ENCODE results near the gene ZNF324.

Gene ZNF324

DNA sequence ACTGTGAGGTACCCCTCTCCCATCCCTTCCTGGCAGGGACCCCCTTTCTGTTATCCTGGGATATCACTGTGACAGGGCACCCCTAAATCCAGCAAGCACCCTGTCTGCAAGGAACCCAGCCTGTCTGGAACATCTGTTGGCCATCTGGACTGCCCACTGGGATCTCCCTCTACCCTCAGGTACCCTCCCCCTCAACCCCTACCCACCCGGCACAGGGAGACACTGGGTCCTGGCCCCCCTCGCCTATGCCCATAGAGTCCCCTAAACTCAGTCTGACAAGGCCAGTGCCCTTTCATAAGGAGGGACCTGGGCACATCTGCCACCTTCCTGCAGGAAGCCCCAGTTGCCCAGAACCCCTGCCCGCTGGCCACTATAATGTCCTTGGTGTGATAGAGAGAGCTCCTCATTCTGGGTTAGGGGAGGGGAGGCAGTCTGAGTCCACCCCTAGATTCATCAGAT, 47.7 kb downstream of the ZNF324 start:
- TF ChIP-seq, protein P1, sequence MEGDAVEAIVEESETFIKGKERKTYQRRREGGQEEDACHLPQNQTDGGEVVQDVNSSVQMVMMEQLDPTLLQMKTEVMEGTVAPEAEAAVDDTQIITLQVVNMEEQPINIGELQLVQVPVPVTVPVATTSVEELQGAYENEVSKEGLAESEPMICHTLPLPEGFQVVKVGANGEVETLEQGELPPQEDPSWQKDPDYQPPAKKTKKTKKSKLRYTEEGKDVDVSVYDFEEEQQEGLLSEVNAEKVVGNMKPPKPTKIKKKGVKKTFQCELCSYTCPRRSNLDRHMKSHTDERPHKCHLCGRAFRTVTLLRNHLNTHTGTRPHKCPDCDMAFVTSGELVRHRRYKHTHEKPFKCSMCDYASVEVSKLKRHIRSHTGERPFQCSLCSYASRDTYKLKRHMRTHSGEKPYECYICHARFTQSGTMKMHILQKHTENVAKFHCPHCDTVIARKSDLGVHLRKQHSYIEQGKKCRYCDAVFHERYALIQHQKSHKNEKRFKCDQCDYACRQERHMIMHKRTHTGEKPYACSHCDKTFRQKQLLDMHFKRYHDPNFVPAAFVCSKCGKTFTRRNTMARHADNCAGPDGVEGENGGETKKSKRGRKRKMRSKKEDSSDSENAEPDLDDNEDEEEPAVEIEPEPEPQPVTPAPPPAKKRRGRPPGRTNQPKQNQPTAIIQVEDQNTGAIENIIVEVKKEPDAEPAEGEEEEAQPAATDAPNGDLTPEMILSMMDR (conservative IDR thresholded peaks at IDR 0.05; ENCODE audit: low read depth, low read length) = no peak
- peaks cover 25% of the 10 kb centered on the region for H3K79me2 ChIP-seq (ENCODE audit: insufficient read depth, low read depth)
- H3K36me3 ChIP-seq (ENCODE audit: insufficient read depth) = no peaks in the 10 kb centered on the region
- peak overlapping the region; percentile 58 for H3K27ac ChIP-seq
- no peaks in the 10 kb centered on the region for H3K27me3 ChIP-seq (ENCODE audit: insufficient read depth, low read depth)
- H3K4me3 ChIP-seq (IDR thresholded peaks at IDR 0.05; ENCODE audit: insufficient read depth, low read depth, low read length) = no peak overlapping the region
- H3K4me1 ChIP-seq (ENCODE audit: low read depth, poor library complexity, severe bottlenecking) = peaks cover 25% of the 10 kb centered on the region
- no peak overlapping the region for H2AFZ ChIP-seq (ENCODE audit: low read depth)
- H3K9ac ChIP-seq = peak overlapping the region; percentile 80
- H3K4me2 ChIP-seq = peak overlapping the region; percentile 94
- H4K20me1 ChIP-seq (ENCODE audit: insufficient read depth) = no peaks in the 10 kb centered on the region

DNA sequence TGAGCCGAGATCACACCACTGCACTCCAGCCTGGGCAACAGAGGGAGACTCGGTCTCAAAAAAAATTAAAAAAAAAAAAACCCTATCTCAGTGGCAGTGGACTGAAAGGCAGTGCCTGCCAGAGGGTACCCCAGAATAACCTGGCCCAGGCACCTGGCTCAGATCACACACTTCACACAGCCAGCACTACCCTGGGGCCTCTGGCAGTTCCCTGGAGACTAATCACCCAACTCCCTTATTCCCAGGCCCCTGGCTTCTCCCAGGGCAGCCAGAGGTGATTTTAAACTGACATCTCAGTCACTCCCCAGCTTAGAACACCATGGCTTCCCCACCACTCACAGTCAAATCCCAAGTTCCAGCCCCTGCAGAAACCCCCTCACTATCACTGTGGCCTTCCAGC, 48.4 kb downstream of the ZNF324 start:
- TF ChIP-seq, protein P1 (conservative IDR thresholded peaks at IDR 0.05; ENCODE audit: low read depth, low read length) = no peak
- no peak overlapping the region for H3K4me3 ChIP-seq (IDR thresholded peaks at IDR 0.05; ENCODE audit: insufficient read depth, low read depth, low read length)
- no peaks in the 10 kb centered on the region for H4K20me1 ChIP-seq (ENCODE audit: insufficient read depth)
- no peaks in the 10 kb centered on the region for H3K36me3 ChIP-seq (ENCODE audit: insufficient read depth)
- H3K9ac ChIP-seq = no peak overlapping the region
- H3K4me1 ChIP-seq (ENCODE audit: low read depth, poor library complexity, severe bottlenecking) = peaks cover 26% of the 10 kb centered on the region
- peaks cover 25% of the 10 kb centered on the region for H3K79me2 ChIP-seq (ENCODE audit: insufficient read depth, low read depth)
- no peaks in the 10 kb centered on the region for H3K27me3 ChIP-seq (ENCODE audit: insufficient read depth, low read depth)
- no peak overlapping the region for H2AFZ ChIP-seq (ENCODE audit: low read depth)
- H3K27ac ChIP-seq = no peak overlapping the region
- H3K4me2 ChIP-seq = peak overlapping the region; percentile 94; the same call in 1 of the 2 replicates

DNA sequence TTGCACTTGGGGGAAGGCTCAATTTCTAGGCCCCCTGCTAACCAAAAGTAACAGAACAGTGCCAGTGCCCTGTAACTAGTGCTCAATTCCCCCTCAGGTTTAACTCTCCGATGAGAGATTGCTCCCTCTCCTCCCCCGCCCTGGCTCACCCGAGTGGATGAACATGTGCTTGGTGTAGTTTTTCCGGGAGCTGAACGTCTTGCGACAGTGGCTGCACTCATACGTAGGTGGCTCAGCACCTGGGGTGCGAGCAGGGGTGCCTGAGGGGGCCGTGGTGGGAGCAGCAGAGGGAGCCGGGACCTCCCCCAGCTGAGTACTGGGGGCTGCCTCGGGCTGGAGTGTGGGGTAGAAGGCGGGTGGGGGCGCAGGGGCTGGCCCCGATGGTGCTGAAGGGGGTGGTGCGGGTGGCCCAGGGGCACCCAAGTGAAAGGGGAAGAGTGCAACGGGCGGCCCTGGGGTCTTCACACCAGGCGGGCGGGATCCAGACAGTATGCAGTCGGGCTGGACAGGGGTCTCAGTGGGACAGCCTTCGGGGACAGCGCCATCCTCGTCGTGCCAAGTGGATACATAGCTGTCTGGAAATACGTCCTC, 49.5 kb downstream of the ZNF324 start:
- no peak overlapping the region for H3K4me3 ChIP-seq (IDR thresholded peaks at IDR 0.05; ENCODE audit: insufficient read depth, low read depth, low read length)
- no peaks in the 10 kb centered on the region for H3K27me3 ChIP-seq (ENCODE audit: insufficient read depth, low read depth)
- H2AFZ ChIP-seq (ENCODE audit: low read depth) = no peak overlapping the region
- peaks cover 25% of the 10 kb centered on the region for H3K79me2 ChIP-seq (ENCODE audit: insufficient read depth, low read depth)
- no peak overlapping the region for H3K27ac ChIP-seq
- H3K4me2 ChIP-seq = no peak overlapping the region
- H4K20me1 ChIP-seq (ENCODE audit: insufficient read depth) = no peaks in the 10 kb centered on the region
- TF ChIP-seq, protein P1 (conservative IDR thresholded peaks at IDR 0.05; ENCODE audit: low read depth, low read length) = no peak
- peaks cover 30% of the 10 kb centered on the region for H3K4me1 ChIP-seq (ENCODE audit: low read depth, poor library complexity, severe bottlenecking)
- H3K9ac ChIP-seq = no peak overlapping the region
- no peaks in the 10 kb centered on the region for H3K36me3 ChIP-seq (ENCODE audit: insufficient read depth)

DNA sequence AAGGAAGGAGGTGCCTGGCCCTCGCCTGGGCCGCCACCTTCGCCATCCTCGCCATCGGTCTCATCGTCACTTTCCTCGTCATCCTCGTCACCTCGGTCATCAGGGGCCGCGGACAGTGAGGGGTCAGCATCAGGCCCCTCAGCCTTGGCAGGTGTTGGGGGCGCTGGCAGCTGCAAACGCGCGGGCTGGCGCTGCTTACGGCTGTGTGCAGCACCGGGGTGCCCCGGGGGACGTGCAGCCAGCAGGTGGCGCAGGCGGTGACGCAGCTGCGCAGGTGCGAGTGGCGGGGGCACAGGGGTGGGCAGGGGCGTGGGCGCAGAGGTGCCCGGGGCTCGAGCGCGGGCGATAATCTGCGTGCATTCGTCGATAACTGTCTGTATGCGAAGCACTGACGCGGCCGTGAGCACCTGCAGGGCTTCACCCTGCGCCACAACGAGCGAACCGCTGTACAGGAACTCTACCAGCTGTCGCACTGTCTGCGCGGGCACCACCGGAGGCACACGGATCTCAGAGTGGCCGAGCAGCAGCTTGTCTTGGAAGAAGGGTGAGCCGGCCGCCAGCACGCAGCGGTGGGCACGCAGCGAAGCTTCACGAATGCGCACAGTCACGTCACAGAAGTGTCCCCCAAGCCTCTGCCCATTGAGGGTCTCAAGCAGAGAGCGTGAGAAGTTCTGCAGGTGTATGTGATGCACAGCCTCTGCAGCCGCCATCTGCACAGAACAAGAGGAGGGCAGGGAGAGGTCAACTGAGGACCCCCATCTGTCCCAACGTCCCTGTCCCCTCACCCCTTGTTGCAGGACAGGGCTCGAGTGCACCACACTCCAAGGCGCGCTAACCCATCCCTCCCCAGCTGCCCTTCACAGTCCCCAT, 50.3 kb downstream of the ZNF324 start:
- Histone ChIP-seq H3K9ac (no peak overlapping the region), H3K79me2 (ENCODE audit: insufficient read depth, low read depth) (peaks cover 25% of the 10 kb centered on the region), H3K4me2 (no peak overlapping the region), H3K36me3 (ENCODE audit: insufficient read depth) (no peaks in the 10 kb centered on the region), H4K20me1 (ENCODE audit: insufficient read depth) (no peaks in the 10 kb centered on the region), H2AFZ (ENCODE audit: low read depth) (no peak overlapping the region), H3K27ac (no peak overlapping the region), H3K27me3 (ENCODE audit: insufficient read depth, low read depth) (no peaks in the 10 kb centered on the region), H3K4me1 (ENCODE audit: low read depth, poor library complexity, severe bottlenecking) (peaks cover 30% of the 10 kb centered on the region), H3K4me3 (IDR thresholded peaks at IDR 0.05; ENCODE audit: insufficient read depth, low read depth, low read length) (no peak overlapping the region)
- TF ChIP-seq, protein P1 (conservative IDR thresholded peaks at IDR 0.05; ENCODE audit: low read depth, low read length) = 0 out of 2 replicates have a peak, but pooled peaks have one; percentile 14

All from KMS-11 (cell line).